HG03558 (cell line): Measurements from ENCODE around the gene SKA3.
A peak's percentile ranks its signal among the peaks of the same experiment; 100 is the strongest.
"Not testable (repeated sequence)": the region's sequence is repeated elsewhere in the genome, so short reads cannot be mapped to it uniquely, and the experiment has no call there.

Experiments used
- ATAC-seq: cut with Tn5 transposase; IDR thresholded peaks from one replicate; pipeline ENCODE4 v1.9.1; 2021; ENCODE audit warnings: moderate number of reproducible peaks; ENCODE audit not compliant: unreplicated experiment; ENCODE audit errors: extremely low read depth

Gene SKA3

GRCh38 chr13:21176215-21176981 is at the start of gene SKA3, which contains the start of gene MRPL57:
Gene SKA3 (minus strand): TSS chr13:21176552. CDS start chr13:21176477, 75 bp downstream.
Gene MRPL57 (plus strand): TSS chr13:21176658. CDS start chr13:21176917, 259 bp downstream.
- peak; percentile 85 for ATAC-seq

GRCh38 chr13:21225082-21225481 is 48.7 kb upstream of the SKA3 start:
- no peak for ATAC-seq

- no peak for ATAC-seq
These were observed 44.9 kb upstream of the SKA3 start for GRCh38 chr13:21221268-21221667.

GRCh38 chr13:21219716-21220115 is 43.4 kb upstream of the SKA3 start:
- ATAC-seq = not testable (repeated sequence)

GRCh38 chr13:21219036-21219381 is 42.7 kb upstream of the SKA3 start:
- no peak for ATAC-seq

GRCh38 chr13:21218351-21219035 is 42.1 kb upstream of the SKA3 start:
- peak; percentile 95 for ATAC-seq

- ATAC-seq = no peak
These were observed 40.0 kb upstream of the SKA3 start for GRCh38 chr13:21216332-21216731.

GRCh38 chr13:21215419-21215818 is 39.1 kb upstream of the SKA3 start:
- ATAC-seq = not testable (repeated sequence)

- no peak for ATAC-seq
These were observed 35.9 kb upstream of the SKA3 start for GRCh38 chr13:21212138-21212775.

GRCh38 chr13:21208652-21209154 is 32.4 kb upstream of the SKA3 start:
- no peak for ATAC-seq

GRCh38 chr13:21202767-21203531 is 26.6 kb upstream of the SKA3 start:
- ATAC-seq = no peak

GRCh38 chr13:21201456-21202190 is 25.3 kb upstream of the SKA3 start:
- not testable (repeated sequence) for ATAC-seq

- ATAC-seq = not testable (repeated sequence)
These were observed 22.0 kb upstream of the SKA3 start for GRCh38 chr13:21198391-21198790.

GRCh38 chr13:21197606-21198225 is 21.4 kb upstream of the SKA3 start:
- not testable (repeated sequence) for ATAC-seq

GRCh38 chr13:21194756-21195155 is 18.4 kb upstream of the SKA3 start:
- ATAC-seq = not testable (repeated sequence)

- ATAC-seq = not testable (repeated sequence)
These were observed 10.1 kb upstream of the SKA3 start for GRCh38 chr13:21186410-21186809.

GRCh38 chr13:21181671-21182070 is 5.3 kb upstream of the SKA3 start:
- no peak for ATAC-seq

GRCh38 chr13:21176982-21177284 is 581 bp upstream of the SKA3 start:
- ATAC-seq = peak; percentile 13

- no peak for ATAC-seq
These were observed 617 bp downstream of the SKA3 start for GRCh38 chr13:21175656-21176214.
